ENCODE measurements around the gene COPS8. TPM values are rescaled to one million over a fixed set of nuclear protein-coding genes. Genes with fewer than 3 reads are reported as not detected.

Gene COPS8
- total RNA-seq, 1 experiment from 2014 or later, result 51.0 TPM

DNA sequence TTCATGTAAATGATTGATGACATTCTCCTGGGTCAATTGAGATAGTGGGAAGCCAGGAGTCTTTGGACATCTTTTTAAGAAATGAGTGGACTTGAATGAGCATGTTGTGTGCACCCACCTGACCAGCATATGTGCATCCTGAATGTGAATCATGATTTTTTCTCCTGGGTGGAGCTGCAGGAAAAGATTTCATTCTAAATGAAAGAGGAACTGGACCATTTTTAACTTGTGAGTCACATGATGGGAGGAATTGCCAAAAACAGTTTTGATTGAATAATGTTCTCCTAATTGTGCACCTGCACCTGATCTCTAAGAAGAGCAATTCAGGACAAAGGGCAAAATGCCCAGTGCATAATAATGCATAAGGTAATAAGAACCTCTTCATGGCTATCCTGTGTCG is 32.3 kb downstream of the COPS8 start:
- ChIA-PET CTCF (interaction anchor here (1.6 kb wide), 1 partner anchor 454 kb away, joined by 3 read pairs; no protein-coding TSS in a partner anchor), POLR2A (no interaction called here)
- Mint-ChIP-seq H3K9me3 (peaks cover 21% of the 10 kb centered on the region), H3K4me3 (no peak overlapping the region), H3K4me1 (no peaks in the 10 kb centered on the region), H3K36me3 (no peaks in the 10 kb centered on the region), H3K27ac (no peak overlapping the region), H3K27me3 (ENCODE audit: low read depth) (peaks cover 7% of the 10 kb centered on the region)
- DNase-seq (ENCODE audit: low spot score) (no peak), ATAC-seq (no peak)
- TF ChIP-seq IRF2 (CRISPR knock-in tag; IDR thresholded peaks at IDR 0.05; ENCODE audit: borderline replicate concordance, low read depth) (no peak), SP1 (CRISPR knock-in tag; conservative IDR thresholded peaks at IDR 0.05) (no peak), ZNF263 (CRISPR knock-in tag; IDR thresholded peaks at IDR 0.05; ENCODE audit: low read depth) (no peak), ZNF232 (CRISPR knock-in tag; IDR thresholded peaks at IDR 0.05) (no peak), PRDM15 (CRISPR knock-in tag; IDR thresholded peaks at IDR 0.05) (no peak), E2F1 (CRISPR knock-in tag; IDR thresholded peaks at IDR 0.05) (no peak), KAT7 (CRISPR knock-in tag; IDR thresholded peaks at IDR 0.05; ENCODE audit: borderline replicate concordance) (no peak), CREB1 (CRISPR knock-in tag; IDR thresholded peaks at IDR 0.05) (no peak), CBFB (CRISPR knock-in tag; IDR thresholded peaks at IDR 0.05; ENCODE audit: low read depth) (no peak), AFF4 (CRISPR knock-in tag; IDR thresholded peaks at IDR 0.05; ENCODE audit: borderline replicate concordance) (no peak), ZNF671 (CRISPR knock-in tag; IDR thresholded peaks at IDR 0.05) (no peak)

DNA sequence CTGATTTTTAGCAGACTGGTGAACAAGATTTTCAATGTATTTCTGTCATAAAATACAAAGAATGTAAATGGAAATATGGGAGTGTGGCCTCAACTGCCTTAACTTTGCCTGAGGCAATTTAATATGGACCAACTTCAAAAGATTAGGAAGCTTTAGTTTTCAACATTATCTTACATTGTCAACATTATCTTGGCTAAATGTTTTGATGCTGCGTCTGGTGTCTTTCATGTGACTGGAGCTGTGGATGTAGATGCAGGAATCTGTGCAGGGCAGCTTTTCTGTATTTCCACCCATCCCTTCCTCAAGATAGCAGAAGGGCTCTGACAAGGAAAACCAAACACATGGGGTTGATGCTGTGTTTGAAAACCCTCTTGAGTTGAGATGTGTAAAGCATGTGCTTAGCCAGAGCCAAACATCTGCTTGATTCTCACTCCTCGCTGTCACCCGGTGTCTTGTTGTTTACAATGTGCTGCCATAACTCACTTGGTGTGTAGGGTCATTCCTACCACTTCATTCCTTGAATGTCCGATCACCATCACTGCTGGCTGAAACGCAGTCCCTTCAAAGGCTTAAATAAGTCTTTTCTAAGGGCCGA is 33.0 kb downstream of the COPS8 start:
- DNase-seq (ENCODE audit: low spot score) (no peak), ATAC-seq (no peak)
- no peaks in the 10 kb centered on the region for H3K36me3 Mint-ChIP-seq
- peaks cover 10% of the 10 kb centered on the region for H3K27me3 Mint-ChIP-seq (ENCODE audit: low read depth)
- H3K9me3 Mint-ChIP-seq, result peaks cover 21% of the 10 kb centered on the region
- TF ChIP-seq, protein P1, sequence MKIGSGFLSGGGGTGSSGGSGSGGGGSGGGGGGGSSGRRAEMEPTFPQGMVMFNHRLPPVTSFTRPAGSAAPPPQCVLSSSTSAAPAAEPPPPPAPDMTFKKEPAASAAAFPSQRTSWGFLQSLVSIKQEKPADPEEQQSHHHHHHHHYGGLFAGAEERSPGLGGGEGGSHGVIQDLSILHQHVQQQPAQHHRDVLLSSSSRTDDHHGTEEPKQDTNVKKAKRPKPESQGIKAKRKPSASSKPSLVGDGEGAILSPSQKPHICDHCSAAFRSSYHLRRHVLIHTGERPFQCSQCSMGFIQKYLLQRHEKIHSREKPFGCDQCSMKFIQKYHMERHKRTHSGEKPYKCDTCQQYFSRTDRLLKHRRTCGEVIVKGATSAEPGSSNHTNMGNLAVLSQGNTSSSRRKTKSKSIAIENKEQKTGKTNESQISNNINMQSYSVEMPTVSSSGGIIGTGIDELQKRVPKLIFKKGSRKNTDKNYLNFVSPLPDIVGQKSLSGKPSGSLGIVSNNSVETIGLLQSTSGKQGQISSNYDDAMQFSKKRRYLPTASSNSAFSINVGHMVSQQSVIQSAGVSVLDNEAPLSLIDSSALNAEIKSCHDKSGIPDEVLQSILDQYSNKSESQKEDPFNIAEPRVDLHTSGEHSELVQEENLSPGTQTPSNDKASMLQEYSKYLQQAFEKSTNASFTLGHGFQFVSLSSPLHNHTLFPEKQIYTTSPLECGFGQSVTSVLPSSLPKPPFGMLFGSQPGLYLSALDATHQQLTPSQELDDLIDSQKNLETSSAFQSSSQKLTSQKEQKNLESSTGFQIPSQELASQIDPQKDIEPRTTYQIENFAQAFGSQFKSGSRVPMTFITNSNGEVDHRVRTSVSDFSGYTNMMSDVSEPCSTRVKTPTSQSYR (CRISPR knock-in tag; IDR thresholded peaks at IDR 0.05), result no peak
- TF ChIP-seq PREB (CRISPR knock-in tag; IDR thresholded peaks at IDR 0.05; ENCODE audit: borderline replicate concordance) (no peak), ATF1 (CRISPR knock-in tag; IDR thresholded peaks at IDR 0.05) (no peak), PRRX2 (CRISPR knock-in tag; IDR thresholded peaks at IDR 0.05) (no peak), IRF2 (CRISPR knock-in tag; IDR thresholded peaks at IDR 0.05; ENCODE audit: borderline replicate concordance, low read depth) (no peak), SMAD3 (CRISPR knock-in tag; IDR thresholded peaks at IDR 0.05; ENCODE audit: borderline replicate concordance) (no peak), ZNF423 (CRISPR knock-in tag; IDR thresholded peaks at IDR 0.05) (no peak), ZNF416 (CRISPR knock-in tag; IDR thresholded peaks at IDR 0.05) (no peak), CREM (CRISPR knock-in tag; IDR thresholded peaks at IDR 0.05) (no peak), NR1H2 (CRISPR knock-in tag; IDR thresholded peaks at IDR 0.05) (no peak)
- TF ChIP-seq, protein P2, sequence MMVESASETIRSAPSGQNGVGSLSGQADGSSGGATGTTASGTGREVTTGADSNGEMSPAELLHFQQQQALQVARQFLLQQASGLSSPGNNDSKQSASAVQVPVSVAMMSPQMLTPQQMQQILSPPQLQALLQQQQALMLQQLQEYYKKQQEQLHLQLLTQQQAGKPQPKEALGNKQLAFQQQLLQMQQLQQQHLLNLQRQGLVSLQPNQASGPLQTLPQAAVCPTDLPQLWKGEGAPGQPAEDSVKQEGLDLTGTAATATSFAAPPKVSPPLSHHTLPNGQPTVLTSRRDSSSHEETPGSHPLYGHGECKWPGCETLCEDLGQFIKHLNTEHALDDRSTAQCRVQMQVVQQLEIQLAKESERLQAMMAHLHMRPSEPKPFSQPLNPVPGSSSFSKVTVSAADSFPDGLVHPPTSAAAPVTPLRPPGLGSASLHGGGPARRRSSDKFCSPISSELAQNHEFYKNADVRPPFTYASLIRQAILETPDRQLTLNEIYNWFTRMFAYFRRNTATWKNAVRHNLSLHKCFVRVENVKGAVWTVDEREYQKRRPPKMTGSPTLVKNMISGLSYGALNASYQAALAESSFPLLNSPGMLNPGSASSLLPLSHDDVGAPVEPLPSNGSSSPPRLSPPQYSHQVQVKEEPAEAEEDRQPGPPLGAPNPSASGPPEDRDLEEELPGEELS (CRISPR knock-in tag; IDR thresholded peaks at IDR 0.05), result no peak
- H3K4me1 Mint-ChIP-seq, result no peaks in the 10 kb centered on the region
- CTCF ChIA-PET, result interaction anchor here (1.6 kb wide), 1 partner anchor 453 kb away, joined by 3 read pairs; no protein-coding TSS in a partner anchor
- POLR2A ChIA-PET, result no interaction called here
- H3K4me3 Mint-ChIP-seq, result no peak overlapping the region
- H3K27ac Mint-ChIP-seq, result no peak overlapping the region

Data from WTC11 (cell line).